Measurements from ENCODE around the gene GALNTL6.

The GALNTL6 gene

GRCh38 chr4:172481802-172482508, 668.8 kb downstream of the GALNTL6 start:
- Mint-ChIP-seq H3K4me3 (no peak overlapping the region), H3K27ac (no peak overlapping the region), H3K9me3 (peaks cover 17% of the 10 kb centered on the region), H3K4me1 (no peaks in the 10 kb centered on the region), H3K27me3 (ENCODE audit: low read depth, poor library complexity) (no peaks in the 10 kb centered on the region), H3K36me3 (ENCODE audit: low read depth) (no peaks in the 10 kb centered on the region)
- DNase-seq, result no peak
- TF ChIP-seq CTCF (IDR thresholded peaks at IDR 0.05), result no peak

GRCh38 chr4:172485007-172485406, 671.8 kb downstream of the GALNTL6 start:
- peaks cover 17% of the 10 kb centered on the region for H3K9me3 Mint-ChIP-seq
- no peak overlapping the region for H3K27ac Mint-ChIP-seq
- no peak for DNase-seq
- no peaks in the 10 kb centered on the region for H3K27me3 Mint-ChIP-seq (ENCODE audit: low read depth, poor library complexity)
- no peak for TF ChIP-seq CTCF (IDR thresholded peaks at IDR 0.05)
- no peaks in the 10 kb centered on the region for H3K4me1 Mint-ChIP-seq
- H3K36me3 Mint-ChIP-seq (ENCODE audit: low read depth), result no peaks in the 10 kb centered on the region
- H3K4me3 Mint-ChIP-seq, result no peak overlapping the region

- Mint-ChIP-seq H3K27me3 (ENCODE audit: low read depth, poor library complexity) (no peaks in the 10 kb centered on the region), H3K27ac (no peak overlapping the region), H3K9me3 (peaks cover 7% of the 10 kb centered on the region), H3K4me3 (no peak overlapping the region), H3K36me3 (ENCODE audit: low read depth) (no peaks in the 10 kb centered on the region), H3K4me1 (no peaks in the 10 kb centered on the region)
- no peak for TF ChIP-seq CTCF (IDR thresholded peaks at IDR 0.05)
- no peak for DNase-seq
These were observed 673.3 kb downstream of the GALNTL6 start for GRCh38 chr4:172486531-172486930.

- Mint-ChIP-seq H3K27me3 (ENCODE audit: low read depth, poor library complexity) (peaks cover 3% of the 10 kb centered on the region), H3K9me3 (no peaks in the 10 kb centered on the region), H3K36me3 (ENCODE audit: low read depth) (no peaks in the 10 kb centered on the region), H3K4me1 (no peaks in the 10 kb centered on the region), H3K27ac (no peak overlapping the region), H3K4me3 (no peak overlapping the region)
- DNase-seq, result no peak
- TF ChIP-seq CTCF (IDR thresholded peaks at IDR 0.05), result no peak
These were observed 676.7 kb downstream of the GALNTL6 start for GRCh38 chr4:172489861-172490260.

- H3K4me3 Mint-ChIP-seq, result no peak overlapping the region
- no peak for TF ChIP-seq CTCF (IDR thresholded peaks at IDR 0.05)
- peaks cover 3% of the 10 kb centered on the region for H3K27me3 Mint-ChIP-seq (ENCODE audit: low read depth, poor library complexity)
- DNase-seq, result no peak
- no peaks in the 10 kb centered on the region for H3K9me3 Mint-ChIP-seq
- no peaks in the 10 kb centered on the region for H3K4me1 Mint-ChIP-seq
- no peak overlapping the region for H3K27ac Mint-ChIP-seq
- H3K36me3 Mint-ChIP-seq (ENCODE audit: low read depth), result no peaks in the 10 kb centered on the region
These were observed 682.6 kb downstream of the GALNTL6 start for GRCh38 chr4:172495769-172496168.

GRCh38 chr4:172497321-172497720, 684.1 kb downstream of the GALNTL6 start:
- H3K27ac Mint-ChIP-seq, result no peak overlapping the region
- no peak for DNase-seq
- H3K4me1 Mint-ChIP-seq, result no peaks in the 10 kb centered on the region
- no peaks in the 10 kb centered on the region for H3K9me3 Mint-ChIP-seq
- no peak overlapping the region for H3K4me3 Mint-ChIP-seq
- H3K27me3 Mint-ChIP-seq (ENCODE audit: low read depth, poor library complexity), result peaks cover 3% of the 10 kb centered on the region
- no peak for TF ChIP-seq CTCF (IDR thresholded peaks at IDR 0.05)
- no peaks in the 10 kb centered on the region for H3K36me3 Mint-ChIP-seq (ENCODE audit: low read depth)
